PC-3 (cell line): ENCODE results near the gene ZMYND10. TPM values are rescaled to one million over a fixed set of nuclear protein-coding genes. Genes with fewer than 3 reads are reported as not detected.

Experiments
- ATAC-seq: fragments of 200-7000 bp; cut with Tn5 transposase; 2 replicates; pipeline ENCODE4 v1.9.1; 2020; ENCODE audit warnings: mild to moderate bottlenecking, moderate library complexity
- BruUV-seq: library from RNA; stranded (reverse); fragments of 400-500 nt; replicated peaks from 2 replicates; lab custom pipeline; 2021; lab: Mats Ljungman, UMichigan
- CTCF ChIA-PET: fragments of 300-600 bp; sonication (Branson Sonifier 250); formaldehyde crosslinking; loops from one replicate; lab custom pipeline; 2022; ENCODE audit warnings: antibody characterized with exemption; lab: Charles Lee
- POLR2A ChIA-PET: fragments of 300-600 bp; sonication (Branson Sonifier 250); formaldehyde crosslinking; loops from one replicate; lab custom pipeline; 2022; ENCODE audit warnings: antibody characterized with exemption; ENCODE audit not compliant: unreplicated experiment; lab: Charles Lee
- DNase-seq: peaks from one replicate; pipeline ENCODE4 v3.0.0-alpha.2; 2015
- H2AFZ ChIP-seq: fragments of 300-600 bp; sonication (generic); 2 replicates; pipeline ENCODE4 v1.6.0; 2016; ENCODE audit warnings: antibody characterized with exemption, low read length
- H3F3A ChIP-seq: fragments of 300-600 bp; sonication (generic); one replicate; pipeline ENCODE4 v1.6.0; 2017; ENCODE audit warnings: antibody characterized with exemption, low read length, control low read depth, mild to moderate bottlenecking; ENCODE audit not compliant: unreplicated experiment
- H3K27ac ChIP-seq: fragments of 300-600 bp; sonication (generic); 2 replicates; pipeline ENCODE4 v1.5.1; 2016; ENCODE audit warnings: mild to moderate bottlenecking, low read length
- H3K27me3 ChIP-seq: fragments of 300-600 bp; sonication (generic); 2 replicates; pipeline ENCODE4 v1.6.1; 2016; ENCODE audit warnings: low read length, mixed read lengths
- H3K36me3 ChIP-seq: fragments of 300-600 bp; sonication (generic); 2 replicates; pipeline ENCODE4 v1.6.1; 2016; ENCODE audit warnings: low read depth, mixed run types, low read length, mixed read lengths
- H3K4me1 ChIP-seq: fragments of 300-600 bp; sonication (generic); 2 replicates; pipeline ENCODE4 v1.5.1; 2016; ENCODE audit warnings: low read length; ENCODE audit not compliant: insufficient read depth
- H3K4me2 ChIP-seq: fragments of 300-600 bp; sonication (generic); 2 replicates; pipeline ENCODE4 v1.6.0; 2016; ENCODE audit warnings: low read length
- H3K4me3 ChIP-seq: fragments of 300-600 bp; sonication (generic); 2 replicates; pipeline ENCODE4 v1.5.1; 2016; ENCODE audit warnings: mild to moderate bottlenecking, low read length, mixed read lengths
- H3K79me2 ChIP-seq: fragments of 300-600 bp; sonication (generic); 2 replicates; pipeline ENCODE4 v1.6.1; 2017; ENCODE audit warnings: low read length, mixed read lengths
- H3K9ac ChIP-seq: fragments of 300-600 bp; sonication (generic); 2 replicates; pipeline ENCODE4 v1.6.0; 2016; ENCODE audit warnings: mild to moderate bottlenecking, low read length
- H3K9me2 ChIP-seq: fragments of 300-600 bp; sonication (generic); replicated peaks from 2 replicates; pipeline ENCODE4 v1.6.1; 2016; ENCODE audit warnings: mixed run types, low read length, mixed read lengths
- H3K9me3 ChIP-seq: fragments of 300-600 bp; sonication (generic); 2 replicates; pipeline ENCODE4 v1.6.1; 2016; ENCODE audit warnings: low read length, mixed read lengths
- H4K20me1 ChIP-seq: fragments of 300-600 bp; sonication (generic); 2 replicates; pipeline ENCODE4 v1.6.1; 2016; ENCODE audit warnings: low read length, mixed read lengths
- CTCF ChIP-seq: fragments of 300-600 bp; sonication (generic); conservative IDR thresholded peaks from 2 replicates; pipeline ENCODE4 v1.5.1; 2017; ENCODE audit warnings: antibody characterized with exemption, low read depth, mild to moderate bottlenecking, low read length
- EZH2 ChIP-seq: fragments of 300-600 bp; sonication (generic); IDR thresholded peaks from one replicate; pipeline ENCODE4 v1.6.1; 2017; ENCODE audit warnings: antibody characterized with exemption, mild to moderate bottlenecking, low read length; ENCODE audit not compliant: unreplicated experiment
- EZH2phosphoT487 ChIP-seq: fragments of 300-600 bp; sonication (generic); IDR thresholded peaks from 2 replicates; pipeline ENCODE4 v1.6.1; 2018; ENCODE audit warnings: mild to moderate bottlenecking, antibody characterized with exemption, low read length, borderline replicate concordance
- intact Hi-C: fragments of 100-400 bp; cut with micrococcal nuclease; formaldehyde crosslinking; loops from 2 replicates; pipeline ENCODE4 v1.9.0; 2023
- total RNA-seq: library from RNA; depleted of rRNA; stranded (reverse); fragments of >200 nt; gene quantifications from 2 replicates; pipeline ENCODE4 v1.2.3, GENCODE V29; 2014

ZMYND10 gene
- total RNA-seq, 1 experiment from 2014 or later: 1.6 TPM

DNA sequence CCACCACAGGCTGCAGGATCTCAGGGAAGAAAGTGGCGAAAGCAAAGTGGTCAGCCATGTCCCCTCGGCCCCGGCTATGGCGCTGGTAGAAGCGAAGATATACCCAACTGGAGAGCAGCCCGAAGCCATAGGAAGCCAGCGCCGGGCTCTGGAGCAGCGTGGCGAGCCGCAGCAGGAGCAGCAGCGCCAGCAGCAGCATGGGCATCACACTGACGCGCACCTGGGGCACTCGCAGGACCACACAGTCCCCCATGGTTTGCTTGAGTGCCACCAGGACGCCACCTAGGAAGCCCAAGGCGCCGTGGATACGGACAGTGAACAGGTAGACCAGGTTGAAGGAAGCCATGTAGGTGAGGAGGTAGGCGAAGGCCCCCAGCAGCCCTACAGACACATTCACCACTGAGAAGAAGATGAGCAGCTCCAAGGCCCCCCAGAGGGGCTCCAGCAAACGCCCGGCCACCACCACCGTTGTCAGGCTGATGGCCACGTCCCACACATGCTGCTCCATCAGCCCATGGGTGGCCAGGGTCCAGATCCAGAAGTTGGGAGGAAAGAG is 12.9 kb upstream of the ZMYND10 start:
- H3K4me1 ChIP-seq: peaks cover 32% of the 10 kb centered on the region
- 0 out of 2 replicates have a peak overlapping the region, but pooled peaks have one; percentile 80 for H2AFZ ChIP-seq
- peaks cover 30% of the 10 kb centered on the region for H3K36me3 ChIP-seq
- H3K27ac ChIP-seq: peak overlapping the region; percentile 39; the same call in 1 of the 2 replicates
- peaks cover 59% of the 10 kb centered on the region for H3K79me2 ChIP-seq
- no peak for ATAC-seq
- peak overlapping the region; percentile 94 for H3K9ac ChIP-seq
- DNase-seq: no peak
- no peaks in the 10 kb centered on the region for H3K9me2 ChIP-seq
- peak overlapping the region; percentile 85 for H3K4me3 ChIP-seq
- H3K4me2 ChIP-seq: peak overlapping the region; percentile 93
- ChIA-PET POLR2A (no interaction called here), CTCF (no interaction called here)
- TSS peak; percentile 1 for BruUV-seq
- intact Hi-C loops: no loop called here
- H3K27me3 ChIP-seq: no peaks in the 10 kb centered on the region
- no peaks in the 10 kb centered on the region for H3F3A ChIP-seq
- TF ChIP-seq EZH2phosphoT487: no peak
- TF ChIP-seq CTCF: 0 out of 2 replicates have a peak, but pooled peaks have one; percentile 11
- TF ChIP-seq EZH2: no peak
- peaks cover 36% of the 10 kb centered on the region for H4K20me1 ChIP-seq
- H3K9me3 ChIP-seq: no peaks in the 10 kb centered on the region

DNA sequence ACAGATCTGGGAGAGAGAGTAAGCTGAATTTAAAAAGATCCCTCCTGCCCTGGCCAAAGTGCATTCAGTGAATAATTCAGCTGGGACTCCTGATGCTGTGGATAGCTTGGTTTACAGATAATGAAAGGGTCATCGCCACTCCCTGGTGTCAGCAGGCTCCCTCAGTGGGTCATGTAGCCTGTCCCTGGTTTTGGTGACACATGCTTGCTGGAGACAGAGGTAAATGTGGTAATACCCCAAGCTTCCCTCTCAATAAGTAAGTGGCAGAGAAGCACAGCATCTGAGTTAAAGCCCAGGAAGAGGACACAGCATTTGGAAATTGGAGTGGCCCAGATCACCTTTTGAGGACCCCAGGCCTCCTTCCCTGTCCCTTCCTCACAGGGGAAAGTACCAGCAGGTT is 11.9 kb upstream of the ZMYND10 start:
- peak overlapping the region; percentile 94 for H3K9ac ChIP-seq
- peaks cover 40% of the 10 kb centered on the region for H3K4me1 ChIP-seq
- POLR2A ChIA-PET: interaction anchor here (0.6 kb wide), 1 partner anchor 1520 kb away, joined by 9 read pairs; no protein-coding TSS in a partner anchor
- no peaks in the 10 kb centered on the region for H3K9me2 ChIP-seq
- no peak overlapping the region for H3K27ac ChIP-seq
- no peaks in the 10 kb centered on the region for H3K9me3 ChIP-seq
- no peak for TF ChIP-seq EZH2phosphoT487
- no peak for TF ChIP-seq EZH2
- TF ChIP-seq CTCF: no peak
- peaks cover 36% of the 10 kb centered on the region for H4K20me1 ChIP-seq
- peaks cover 63% of the 10 kb centered on the region for H3K79me2 ChIP-seq
- no peak for ATAC-seq
- H3K4me2 ChIP-seq: peak overlapping the region; percentile 93
- no peak for DNase-seq
- no peak overlapping the region for H2AFZ ChIP-seq
- H3F3A ChIP-seq: no peaks in the 10 kb centered on the region
- CTCF ChIA-PET: interaction anchor here (1.3 kb wide), 1 partner anchor 185 kb away, joined by 4 read pairs; no protein-coding TSS in a partner anchor
- peak overlapping the region; percentile 85 for H3K4me3 ChIP-seq
- H3K36me3 ChIP-seq: peaks cover 34% of the 10 kb centered on the region
- no peaks in the 10 kb centered on the region for H3K27me3 ChIP-seq
- no TSS peak for BruUV-seq
- intact Hi-C loops: no loop called here

DNA sequence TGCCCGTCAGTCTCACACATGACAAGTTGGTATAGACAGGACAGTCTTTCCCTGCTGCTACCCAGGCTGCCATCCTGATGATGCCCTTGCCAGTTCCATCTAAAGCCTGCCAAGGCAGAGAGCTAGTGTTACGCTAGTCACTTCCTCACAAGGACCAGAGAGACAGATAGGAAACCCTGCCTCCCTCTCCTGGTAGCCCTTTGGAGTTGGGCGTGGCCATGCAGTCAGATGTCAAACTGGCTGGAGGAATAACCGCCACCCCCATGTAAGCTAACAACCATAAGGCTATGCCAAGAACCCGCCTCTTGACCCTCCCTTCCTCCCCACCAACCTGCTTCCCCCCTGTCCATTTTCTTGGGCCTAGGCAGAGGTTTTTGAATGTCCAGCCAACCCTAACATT is 11.0 kb upstream of the ZMYND10 start:
- TF ChIP-seq EZH2phosphoT487 (no peak), EZH2 (no peak), CTCF (no peak)
- peak; percentile 70 for DNase-seq
- Histone ChIP-seq H3K9me2 (no peaks in the 10 kb centered on the region), H3K4me2 (peak overlapping the region; percentile 93), H2AFZ (no peak overlapping the region), H4K20me1 (peaks cover 36% of the 10 kb centered on the region), H3K4me3 (peak overlapping the region; percentile 85), H3K4me1 (peaks cover 45% of the 10 kb centered on the region), H3F3A (no peaks in the 10 kb centered on the region), H3K9me3 (no peaks in the 10 kb centered on the region), H3K79me2 (peaks cover 69% of the 10 kb centered on the region), H3K36me3 (peaks cover 34% of the 10 kb centered on the region), H3K27me3 (no peaks in the 10 kb centered on the region), H3K9ac (no peak overlapping the region), H3K27ac (no peak overlapping the region)
- no TSS peak for BruUV-seq
- ChIA-PET CTCF (interaction anchor here (0.5 to 1.3 kb wide), 3 partner anchors 186 to 1697 kb away, joined by 3 to 5 read pairs (median 4); no protein-coding TSS in a partner anchor), POLR2A (interaction anchor here (0.6 kb wide), 1 partner anchor 225 kb away, joined by 3 read pairs; no protein-coding TSS in a partner anchor)
- peak; percentile 27 for ATAC-seq
- intact Hi-C loops: no loop called here
